Upper lobe of left lung (tissue), 4 donors: Measurements from ENCODE around the gene JUNB.

Source experiments
- CTCF ChIP-seq, 6 experiments: fragments of 450-650 bp in 4 of 6; fragments of 200-600 bp in 2 of 6; sonication (generic) in 2 of 6; IDR thresholded peaks; one replicate each; pipeline ENCODE4 v1.5.1; 2016 to 2019; ENCODE audit warnings: antibody characterized with exemption in 6 of 6
- EP300 ChIP-seq, 4 donors: sonication (generic); formaldehyde crosslinking; IDR thresholded peaks; one replicate each; pipeline ENCODE4 v1.5.1; 2017; ENCODE audit warnings: antibody characterized with exemption in 4 of 4, control low read depth in 2 of 4
- POLR2A ChIP-seq, 4 donors: fragments of 450-650 bp; IDR thresholded peaks; one replicate each; pipeline ENCODE4 v1.5.1; 2016 to 2017; ENCODE audit warnings: antibody characterized with exemption in 4 of 4, mild to moderate bottlenecking in 2 of 4
- POLR2AphosphoS5 ChIP-seq, 2 donors: sonication (generic); formaldehyde crosslinking; IDR thresholded peaks; one replicate each; pipeline ENCODE4 v1.5.1; 2017; ENCODE audit warnings: antibody characterized with exemption in 2 of 2

GRCh38 chr19:12792051-12792852 is 966 bp downstream of the JUNB start:
- TF ChIP-seq POLR2AphosphoS5 (IDR thresholded peaks at IDR 0.05) (peak; percentile 81 to 95), POLR2A (IDR thresholded peaks at IDR 0.05) (peak in 3 of 4 donors; percentile 37 to 70 (median 48)), CTCF (IDR thresholded peaks at IDR 0.05) (peak in 2 of 6 experiments; percentile 5 to 45), EP300 (IDR thresholded peaks at IDR 0.05) (peak in 1 of 4 donors; percentile 36)
